NCI-H2081 (cell line): Measurements from ENCODE around the gene TIFAB.
A peak's percentile ranks its signal among the peaks of the same experiment; 100 is the strongest.

Experiments used
- DNase-seq, 2 experiments: peaks; one replicate each; lab custom pipeline; 2025; lab: John Stamatoyannopoulos, UW

The TIFAB gene

DNA sequence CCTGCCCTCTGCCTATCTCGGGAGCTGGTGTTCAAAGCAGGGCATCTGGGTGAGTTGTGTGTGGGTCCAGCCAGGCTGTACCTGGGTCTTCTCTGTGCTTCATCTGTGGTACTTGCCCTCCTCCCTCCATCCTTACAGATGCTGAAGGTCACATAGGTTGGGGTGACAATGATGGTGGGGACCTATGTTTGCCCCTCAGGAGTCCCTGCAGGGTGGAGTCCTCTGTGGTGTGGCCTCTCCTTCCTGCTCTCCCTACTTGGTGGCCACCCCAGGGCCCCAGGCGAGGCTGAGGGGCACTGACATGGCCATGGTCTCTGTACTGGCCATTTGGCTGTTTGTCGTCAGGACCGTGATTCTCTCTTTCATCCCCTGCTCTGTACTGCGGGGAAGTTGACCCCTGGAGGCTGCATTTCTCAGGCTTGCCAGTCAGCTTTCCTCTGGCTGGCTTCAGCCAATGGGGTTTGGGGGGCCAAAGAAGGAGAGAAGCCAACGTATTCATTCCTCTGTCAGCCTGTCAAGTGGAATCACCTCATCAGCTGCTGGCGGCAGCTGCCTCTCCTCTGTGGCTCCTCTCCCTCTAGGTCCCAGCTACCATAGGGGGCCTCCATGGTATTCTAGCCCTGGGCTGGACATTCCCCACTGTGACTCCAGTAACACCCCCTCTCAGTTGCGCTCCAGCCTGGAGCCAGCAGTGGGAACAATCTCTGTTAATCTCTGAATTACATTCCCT lies 9.6 kb downstream of the TIFAB start:
- no peak for DNase-seq

DNA sequence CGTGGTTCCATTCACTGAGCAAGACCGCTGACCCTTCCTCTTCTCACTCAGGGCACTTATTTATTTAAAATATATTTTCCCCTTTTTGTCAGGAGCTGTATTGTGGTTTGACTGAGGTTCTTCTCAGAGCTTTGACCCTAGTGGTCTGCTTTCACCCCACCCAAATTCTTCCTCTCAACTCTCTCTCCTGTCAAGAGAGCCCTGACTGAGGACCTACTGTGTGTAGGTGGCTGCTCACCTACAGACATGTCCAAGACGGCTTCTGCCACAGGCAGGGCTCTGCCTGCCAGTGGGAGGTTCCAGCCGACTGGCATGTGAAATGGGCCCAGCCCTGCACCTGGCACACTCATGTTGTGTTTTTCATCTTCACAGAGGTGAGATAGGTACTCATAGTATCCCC lies 10.2 kb downstream of the TIFAB start:
- DNase-seq = no peak

GRCh38 chr5:135441350-135441831 lies 10.8 kb downstream of the TIFAB start:
- DNase-seq = no peak

DNA sequence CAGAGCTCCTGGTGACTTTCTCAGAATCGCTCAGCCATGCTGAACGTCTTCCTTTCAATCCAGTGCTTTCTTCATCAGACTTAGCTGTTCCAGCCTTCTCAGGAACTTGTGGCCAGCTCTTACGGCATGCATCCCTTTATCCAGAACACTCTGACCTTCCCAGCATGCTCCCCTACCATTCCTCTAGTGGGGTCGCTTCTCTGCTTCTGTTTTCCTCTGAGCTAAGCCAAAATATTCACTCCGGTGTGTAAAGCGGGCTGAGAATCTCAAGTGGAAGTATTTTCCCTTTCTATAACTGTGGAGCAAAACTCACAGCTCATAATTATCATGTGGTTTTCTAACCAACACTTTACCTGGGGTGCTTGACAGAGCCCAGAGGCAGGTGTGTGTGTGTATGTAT lies 11.2 kb downstream of the TIFAB start:
- DNase-seq = no peak

DNA sequence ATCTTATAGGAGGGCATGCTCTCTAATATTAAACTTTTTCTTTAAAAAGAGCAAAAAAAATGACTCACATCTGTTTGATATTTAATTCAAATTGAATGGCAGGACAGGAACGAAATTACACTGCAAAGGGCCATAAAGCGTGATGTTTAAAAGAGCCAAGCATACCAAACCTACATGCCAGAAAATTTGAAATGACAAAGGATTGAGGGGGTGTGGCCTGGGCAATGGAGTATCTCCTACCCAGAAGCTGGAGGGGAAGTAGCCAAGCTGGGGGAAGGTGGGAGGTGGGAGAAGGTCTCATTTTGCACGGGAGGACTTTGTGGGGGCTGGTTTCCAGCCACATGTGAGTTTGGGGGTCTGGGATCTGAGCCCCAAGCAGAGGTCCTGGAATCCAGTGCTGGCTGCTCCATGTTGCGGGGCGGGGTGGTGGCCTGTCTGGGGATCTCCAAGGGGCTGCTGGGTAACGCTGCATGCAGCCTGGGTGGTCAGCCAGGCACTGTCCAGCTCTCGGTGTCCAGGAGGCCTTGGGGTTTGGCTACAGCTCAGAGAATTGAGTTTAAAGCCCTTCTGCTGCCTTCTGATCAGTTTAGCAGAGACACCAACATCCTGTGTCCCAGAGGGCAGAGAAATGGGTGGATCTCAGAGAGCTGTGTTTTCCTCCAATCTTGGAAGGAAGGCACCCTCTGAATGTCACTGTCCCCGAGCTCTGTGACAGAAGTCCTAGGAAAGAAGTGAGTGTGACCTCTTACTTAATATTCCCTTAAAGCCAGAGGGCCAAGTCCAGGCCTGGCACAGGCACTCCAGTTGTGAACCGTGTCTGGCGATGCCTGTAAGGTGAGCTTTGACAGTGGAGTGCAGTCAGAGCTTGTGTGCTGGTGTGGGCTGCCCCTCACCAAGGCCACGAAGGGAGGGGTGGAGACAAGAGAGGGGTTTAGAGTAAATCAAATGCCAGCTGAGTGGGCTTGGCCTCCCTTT lies 12.6 kb downstream of the TIFAB start:
- DNase-seq = no peak

DNA sequence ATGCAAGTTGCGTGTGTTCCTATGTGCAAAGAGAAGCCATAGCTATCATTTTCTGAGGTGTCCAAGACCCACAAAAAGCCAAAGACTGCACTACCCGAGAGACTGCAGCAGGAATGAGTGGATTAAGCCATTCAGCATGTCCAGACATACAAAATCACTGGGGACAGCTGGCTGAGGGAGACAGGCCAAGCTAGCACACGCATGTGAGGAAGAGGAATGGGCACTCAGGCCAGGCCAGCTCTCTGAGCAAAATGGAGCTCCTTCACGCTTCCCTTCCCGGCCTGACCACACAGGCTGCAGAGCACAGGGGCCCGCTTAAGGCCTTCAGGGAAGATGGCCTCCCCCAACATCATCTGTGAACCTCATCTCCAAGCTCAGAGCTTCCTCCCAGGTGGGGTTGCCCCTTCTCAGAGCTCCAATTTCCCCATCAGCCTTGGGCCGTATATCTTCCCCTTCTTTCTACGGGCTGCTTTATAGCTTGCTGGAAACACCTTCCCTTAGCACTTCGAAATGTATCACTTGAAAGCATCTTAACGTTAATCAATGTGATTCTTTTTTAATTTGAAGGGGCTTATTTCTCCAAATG lies 13.4 kb downstream of the TIFAB start:
- DNase-seq = no peak

DNA sequence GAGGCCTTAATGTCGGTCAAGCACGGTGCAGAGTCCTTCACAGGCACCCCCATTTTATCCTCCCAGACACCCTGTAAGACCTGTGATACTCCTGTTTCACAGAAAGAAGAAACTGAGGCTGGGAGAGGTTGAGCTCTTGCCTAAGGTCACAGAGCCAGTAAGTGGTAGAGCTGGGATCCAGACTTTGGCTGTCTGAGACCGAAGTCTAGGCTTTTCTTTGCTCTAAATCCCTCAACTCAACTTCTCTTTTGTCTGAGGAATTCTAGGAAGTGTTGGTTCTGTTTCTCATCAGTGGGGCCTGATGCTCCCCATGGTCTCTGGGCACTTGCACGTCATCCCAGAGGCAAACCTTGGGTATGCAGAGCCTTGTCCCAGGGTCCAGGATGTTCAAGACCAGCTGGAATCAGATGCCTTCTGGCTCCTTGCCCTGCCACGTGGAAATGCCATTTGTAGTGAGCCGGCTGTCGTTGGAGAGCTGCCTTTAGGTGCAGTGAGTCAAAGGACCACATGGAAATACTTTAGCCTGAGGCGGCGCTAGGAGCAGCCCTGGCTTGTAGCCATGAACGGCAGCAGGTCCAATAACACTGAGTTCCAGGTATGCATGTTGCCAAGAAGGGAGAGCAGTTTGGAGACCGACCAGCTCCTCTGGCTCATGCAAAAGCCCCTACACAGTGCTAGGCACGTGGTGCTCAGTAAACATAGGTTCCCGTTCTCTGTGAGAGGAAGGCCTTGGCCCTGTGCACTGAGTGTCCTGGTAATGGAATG lies 14.2 kb downstream of the TIFAB start:
- DNase-seq = peak; percentile 39 to 68

GRCh38 chr5:135437422-135437795 lies 14.7 kb downstream of the TIFAB start:
- DNase-seq = no peak

DNA sequence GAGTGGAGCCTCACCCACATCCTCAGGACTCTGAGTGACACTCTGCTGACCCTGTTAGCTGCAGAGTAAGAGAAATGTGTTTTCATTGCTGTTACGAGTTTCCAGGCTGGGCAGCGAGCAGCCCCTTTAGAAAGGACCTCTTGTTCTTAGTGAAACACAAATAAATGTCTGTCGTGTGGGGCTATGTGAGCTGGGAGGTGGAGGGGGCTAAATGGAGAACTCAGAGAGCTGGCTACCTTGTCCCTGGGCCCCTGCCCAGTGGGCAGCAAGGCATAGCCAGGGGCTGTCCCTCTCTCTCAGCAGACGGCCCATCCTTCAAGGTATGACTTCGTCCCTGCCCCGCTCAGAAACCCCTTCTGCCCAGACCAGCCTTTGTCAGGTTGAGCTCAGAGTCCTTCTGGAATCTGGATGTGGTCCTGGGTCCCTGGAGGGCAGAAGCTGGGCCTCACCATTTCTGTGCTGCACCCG lies 15.2 kb downstream of the TIFAB start:
- no peak for DNase-seq

GRCh38 chr5:135435467-135436330 lies 16.5 kb downstream of the TIFAB start:
- no peak for DNase-seq

DNA sequence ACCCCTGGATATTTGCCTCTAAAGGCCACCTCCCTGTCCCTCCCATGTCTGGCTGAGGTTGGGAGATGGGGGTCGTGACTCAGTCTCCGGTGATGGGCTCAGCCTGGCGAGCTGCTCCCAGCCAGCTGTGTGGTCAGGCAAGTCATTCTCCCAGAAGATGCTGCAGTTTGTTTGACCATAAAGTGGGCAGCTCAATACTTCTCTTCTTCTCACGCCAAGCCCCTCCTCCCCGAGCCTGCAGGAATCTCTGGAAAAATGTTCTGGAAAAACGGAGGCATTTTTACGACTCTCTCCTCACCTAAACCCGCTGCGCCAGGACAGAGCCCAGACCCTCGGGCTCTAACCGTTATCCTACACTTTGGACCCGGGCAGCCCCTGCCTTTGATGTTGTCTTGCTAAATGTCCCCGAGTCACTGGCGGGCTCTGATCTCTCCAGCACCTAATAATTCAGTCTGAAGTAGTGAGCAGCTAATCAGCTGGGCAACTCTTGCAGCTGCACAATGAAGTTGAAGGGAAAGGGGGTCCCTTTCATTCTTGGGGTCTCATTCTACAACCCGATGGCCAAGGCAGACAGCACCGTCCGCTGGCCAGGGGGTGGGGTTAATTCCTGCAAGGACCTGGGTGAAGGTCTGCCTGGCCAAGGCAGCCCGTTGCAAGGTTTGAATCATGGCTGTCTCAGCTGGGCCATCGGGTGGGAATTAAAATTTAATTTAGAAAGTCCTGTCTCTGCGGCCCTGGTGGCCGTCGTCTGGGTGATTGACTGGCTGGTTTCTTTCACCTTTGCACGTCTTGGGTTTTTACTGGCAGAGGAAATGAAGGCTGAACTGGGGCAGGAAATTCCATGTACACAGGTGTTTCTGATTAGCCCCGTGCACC lies 17.3 kb downstream of the TIFAB start:
- DNase-seq = no peak

DNA sequence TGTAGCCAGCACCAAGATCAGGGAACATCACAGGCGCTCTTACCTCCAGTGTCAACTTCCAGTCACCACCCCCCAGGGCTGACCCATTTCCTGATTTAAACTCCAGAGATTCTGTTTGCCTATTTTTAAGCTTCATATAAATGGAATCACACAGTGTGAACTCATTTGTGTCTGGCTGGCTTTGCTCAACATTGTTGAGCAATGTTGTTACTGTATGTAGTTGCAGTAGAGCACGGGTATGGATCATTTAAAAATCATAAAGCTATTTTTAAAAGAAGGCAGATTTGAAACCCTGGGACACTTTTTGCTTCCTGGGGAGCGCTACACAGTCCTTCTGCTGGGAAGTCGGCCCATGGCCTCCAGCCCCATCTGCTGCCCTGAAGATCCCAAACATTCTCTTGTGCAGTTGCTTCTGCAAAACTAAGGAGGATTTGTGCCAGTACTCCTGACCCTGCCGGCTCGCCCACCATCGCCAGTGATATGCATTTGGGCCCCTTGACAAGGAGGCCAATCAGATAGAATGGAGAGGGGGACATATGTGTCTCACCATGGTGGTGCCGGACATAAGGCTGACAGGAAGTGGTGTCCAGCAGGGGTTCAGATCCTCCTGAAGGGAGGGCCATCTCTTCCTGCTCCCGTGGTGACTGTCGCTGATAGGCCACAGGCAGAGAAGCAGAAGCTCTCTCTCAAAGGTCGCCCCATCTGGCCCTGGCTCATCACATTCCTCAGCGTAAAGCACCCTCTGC lies 18.3 kb downstream of the TIFAB start:
- no peak for DNase-seq

GRCh38 chr5:135432113-135432512 lies 20.0 kb downstream of the TIFAB start:
- no peak for DNase-seq

DNA sequence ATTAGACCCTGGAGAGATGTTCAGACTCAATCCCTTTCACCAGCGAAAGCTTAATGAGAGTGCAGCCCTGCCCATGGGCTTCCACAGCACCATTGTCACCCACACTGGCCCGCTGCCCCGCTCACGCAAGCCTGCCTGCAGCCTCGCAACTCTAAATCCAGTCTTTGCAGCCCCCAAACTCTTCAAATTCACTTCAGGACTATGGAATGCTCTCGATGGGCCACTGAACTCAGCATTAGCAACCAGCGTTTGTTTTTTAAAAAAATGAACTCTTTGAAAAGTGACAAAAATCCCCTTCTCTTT lies 22.1 kb downstream of the TIFAB start:
- no peak for DNase-seq

DNA sequence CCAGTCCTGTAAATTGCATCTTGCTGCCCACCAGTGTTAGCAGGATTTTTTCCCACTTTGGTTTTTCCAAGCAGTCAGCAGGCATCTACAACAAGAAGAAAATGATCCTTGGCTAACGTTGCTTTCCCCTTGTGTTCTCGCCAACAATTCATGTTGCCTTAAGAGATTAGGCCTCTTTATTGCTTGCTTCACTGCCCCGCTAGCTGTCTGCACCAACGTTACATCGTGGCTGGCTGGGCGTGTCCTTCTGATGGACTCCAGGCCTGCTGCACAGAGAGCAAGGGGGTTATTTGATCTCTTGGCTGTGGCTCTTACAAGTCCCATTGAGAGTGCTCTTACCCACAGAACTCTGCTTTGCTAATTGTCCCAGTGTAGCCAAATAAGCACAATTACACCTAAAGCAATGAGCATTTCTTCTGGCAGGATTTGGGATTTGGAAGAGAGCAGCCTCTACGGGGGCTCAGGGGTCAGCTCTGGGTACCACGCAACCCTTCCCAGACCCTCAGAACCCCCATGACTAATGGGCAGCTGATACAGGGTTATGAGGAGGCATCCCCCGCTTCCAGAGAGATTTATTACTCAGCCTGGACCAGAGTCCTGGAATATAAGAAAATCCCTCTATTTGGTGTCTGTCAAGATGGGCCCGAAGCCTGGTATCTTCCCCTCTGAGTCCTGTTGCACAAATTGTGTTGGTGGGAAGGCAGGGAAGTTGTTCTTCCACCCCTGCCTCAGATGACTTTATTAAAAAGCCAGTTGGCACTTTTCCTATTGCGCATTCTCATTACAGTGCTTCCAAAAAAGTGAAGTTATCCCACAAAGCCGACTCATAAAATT lies 22.6 kb downstream of the TIFAB start:
- no peak for DNase-seq

DNA sequence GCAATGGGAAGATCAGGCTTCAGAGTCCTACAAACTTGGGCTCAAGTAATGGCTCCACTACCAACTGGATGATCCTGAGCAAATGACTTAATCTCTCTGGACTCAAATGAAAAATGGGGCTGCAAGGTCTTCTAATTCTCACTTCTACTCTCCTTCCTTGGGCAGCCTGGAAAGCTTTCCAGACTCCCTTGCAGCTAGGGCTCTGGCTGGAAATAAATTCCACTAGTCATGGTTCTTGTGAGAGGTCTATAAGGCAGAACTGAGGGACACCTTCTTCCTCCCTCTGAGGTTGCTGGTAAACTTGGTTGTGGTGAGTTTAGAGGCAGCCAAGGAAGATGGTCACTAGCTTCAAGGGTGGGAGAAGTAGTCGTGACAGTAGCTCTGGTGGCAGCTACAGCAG lies 23.6 kb downstream of the TIFAB start:
- no peak for DNase-seq

DNA sequence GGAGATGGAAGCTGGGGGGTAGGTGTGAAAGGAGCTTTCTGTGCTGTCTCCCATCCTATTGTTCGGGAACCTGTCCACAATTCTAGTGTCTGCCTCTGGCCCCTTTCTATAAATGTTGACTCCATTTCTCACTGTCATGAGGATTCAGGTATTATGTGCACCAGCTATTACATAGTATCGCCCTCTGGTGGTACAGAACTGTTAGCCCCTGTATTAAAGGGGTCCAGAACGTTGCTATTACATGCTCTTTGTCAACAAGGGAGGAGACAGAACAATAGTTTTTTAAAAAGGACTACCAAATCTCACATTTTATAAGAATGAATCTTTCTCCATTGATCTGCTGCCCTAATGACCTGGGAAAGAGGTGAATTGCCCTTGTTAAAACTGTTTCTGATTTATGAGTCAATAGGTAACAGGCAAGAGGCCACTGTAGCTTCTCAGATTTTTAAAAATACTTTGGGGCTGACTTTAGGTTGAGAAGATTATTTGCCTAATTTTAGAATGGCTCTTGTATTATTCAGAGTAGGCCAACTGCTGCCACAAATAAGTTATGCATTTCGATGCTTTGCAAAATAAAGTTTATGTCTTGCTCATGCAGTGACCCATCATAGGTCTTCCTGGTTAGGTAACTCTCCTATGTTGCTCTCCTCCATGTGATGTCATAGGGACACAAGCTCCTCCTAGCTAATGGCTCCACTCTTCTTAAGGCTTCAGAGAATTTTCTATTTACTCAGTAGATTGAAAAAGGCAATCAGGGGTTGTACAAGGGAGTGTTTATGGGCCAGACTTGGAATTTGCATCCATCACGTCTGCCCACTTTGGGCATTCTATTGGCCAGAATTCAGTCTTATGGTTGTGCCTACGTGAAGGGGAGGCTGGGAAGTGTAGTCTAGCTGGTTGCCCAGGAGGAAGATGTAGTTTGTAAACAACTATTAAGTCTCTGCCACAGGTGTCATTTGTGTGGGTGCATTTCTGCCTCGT lies 25.8 kb downstream of the TIFAB start:
- peak; percentile 3 to 45 for DNase-seq
